GM19240 (cell line): ENCODE results near the gene RETN.
"Not testable (repeated sequence)": the region's sequence is repeated elsewhere in the genome, so short reads cannot be mapped to it uniquely, and the experiment has no call there.

Source experiments
- DNase-seq: peaks from one replicate; pipeline ENCODE4 v3.0.0; 2011; ENCODE audit warnings: low spot score; ENCODE audit not compliant: insufficient read length

The RETN gene

DNA sequence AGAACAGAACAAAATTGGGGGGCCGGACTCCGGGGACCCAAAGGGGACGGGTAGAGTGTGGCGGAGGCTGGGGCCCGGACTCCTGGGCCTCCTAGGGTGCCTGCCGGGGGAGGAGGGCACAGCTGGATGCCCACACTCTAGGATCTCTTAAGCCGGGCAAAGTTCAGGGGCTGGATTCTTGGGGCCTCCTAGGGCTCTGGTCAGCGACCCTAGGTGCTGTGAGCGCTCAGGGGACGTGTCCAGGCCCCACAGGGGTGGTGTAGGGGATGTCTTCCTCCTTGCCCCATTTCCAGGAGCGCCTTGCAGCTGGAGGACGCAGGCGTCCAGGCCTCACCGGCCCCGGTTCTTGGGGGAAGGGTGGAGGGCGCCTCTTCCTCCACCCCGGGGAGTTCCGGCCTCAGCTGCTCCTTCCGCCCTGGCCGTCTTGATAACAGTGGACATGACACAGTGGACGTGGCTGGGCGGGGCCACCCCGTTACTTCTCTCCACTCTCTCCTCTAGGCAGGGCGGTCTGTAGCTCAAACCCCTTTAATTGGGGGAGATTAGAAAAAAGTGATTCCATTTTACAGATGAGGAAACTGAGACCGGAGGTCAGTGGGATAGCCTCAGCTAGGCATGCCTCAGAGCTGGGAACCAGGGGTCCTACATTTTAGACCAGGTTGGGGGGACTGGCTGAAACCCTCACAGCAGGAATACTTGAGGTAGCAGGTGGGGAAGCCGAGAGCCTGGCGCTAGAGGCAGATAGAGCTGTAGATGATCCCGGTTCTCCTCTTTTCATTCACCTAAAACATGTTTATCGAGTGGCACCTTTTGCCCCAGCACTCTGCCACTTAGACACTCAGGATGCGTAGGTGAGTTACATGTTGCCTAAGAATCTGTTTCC is 31.2 kb upstream of the RETN start:
- DNase-seq: no peak

DNA sequence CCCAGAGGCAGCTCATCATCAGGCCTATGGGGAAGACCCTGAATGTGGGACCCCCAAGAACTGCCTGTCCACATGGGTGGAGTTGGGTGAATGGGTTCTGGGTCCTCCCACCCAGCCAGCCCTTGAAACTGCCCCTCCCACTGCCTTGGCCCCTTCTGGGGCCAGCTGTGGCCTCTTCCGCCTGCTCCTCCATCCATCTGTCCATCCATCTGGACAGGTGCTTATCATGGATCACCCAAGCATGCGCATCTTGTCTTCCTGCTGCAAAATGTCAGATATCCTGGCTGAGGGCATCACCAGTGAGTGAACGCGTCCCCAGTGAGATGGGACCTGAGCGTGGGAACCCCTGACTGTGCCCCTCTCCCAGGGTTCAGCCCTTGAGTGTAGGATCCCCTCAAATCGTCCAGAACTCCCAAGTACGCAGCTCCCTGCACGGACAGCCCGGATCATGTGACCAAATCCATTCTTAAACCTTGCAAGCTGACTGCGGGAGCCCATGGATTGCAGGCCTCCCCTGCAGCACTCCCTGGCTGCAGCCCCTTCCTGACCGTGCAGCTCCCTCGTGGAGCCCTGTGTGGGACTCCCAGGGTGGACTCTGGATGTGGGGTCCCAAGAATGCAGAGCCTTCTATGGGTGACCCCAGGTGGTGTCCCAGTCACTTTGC is 29.9 kb upstream of the RETN start:
- no peak for DNase-seq

DNA sequence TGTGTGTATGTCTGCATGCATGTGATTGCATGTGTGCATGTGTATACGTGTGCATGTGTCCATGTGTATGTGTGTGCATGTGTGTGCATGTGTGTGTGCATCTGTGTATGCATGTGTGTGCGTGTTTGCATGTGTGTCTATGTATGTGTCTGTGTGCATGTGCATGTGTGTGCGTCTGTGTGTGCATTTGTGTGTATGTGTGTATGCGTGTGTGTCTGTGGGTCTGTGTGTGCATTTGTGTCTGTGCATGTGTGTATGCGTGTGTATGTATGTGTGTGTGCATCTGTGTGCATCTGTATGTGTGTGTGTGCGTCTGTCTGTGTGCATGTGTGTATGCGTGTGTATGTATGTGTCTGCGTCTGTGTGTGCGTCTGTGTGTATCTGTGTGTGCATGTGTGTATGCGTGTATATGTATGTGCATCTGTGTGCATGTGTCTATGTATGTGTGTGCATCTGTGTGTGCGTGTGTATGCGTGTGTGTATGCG is 28.9 kb upstream of the RETN start:
- no peak for DNase-seq

DNA sequence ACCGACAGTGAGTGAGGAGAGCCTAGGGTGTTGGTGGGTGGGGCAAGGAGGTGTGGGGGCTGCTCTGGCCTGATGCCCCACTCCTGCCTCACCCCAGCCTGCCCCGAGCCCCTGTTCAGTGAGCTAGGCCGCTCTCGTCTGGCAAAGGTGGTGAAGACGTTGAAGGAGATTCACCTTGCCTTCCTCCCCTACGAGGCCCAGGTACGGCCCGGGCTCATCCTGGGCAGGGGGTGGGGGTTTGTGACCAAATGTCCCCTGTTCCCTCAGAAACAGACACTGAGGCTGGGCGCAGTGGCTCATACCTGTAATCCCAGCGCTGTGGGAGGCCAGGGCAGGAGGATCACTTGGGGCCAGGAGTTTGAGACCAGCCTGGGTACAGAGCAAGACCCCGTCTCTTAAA is 28.0 kb upstream of the RETN start:
- DNase-seq: no peak

DNA sequence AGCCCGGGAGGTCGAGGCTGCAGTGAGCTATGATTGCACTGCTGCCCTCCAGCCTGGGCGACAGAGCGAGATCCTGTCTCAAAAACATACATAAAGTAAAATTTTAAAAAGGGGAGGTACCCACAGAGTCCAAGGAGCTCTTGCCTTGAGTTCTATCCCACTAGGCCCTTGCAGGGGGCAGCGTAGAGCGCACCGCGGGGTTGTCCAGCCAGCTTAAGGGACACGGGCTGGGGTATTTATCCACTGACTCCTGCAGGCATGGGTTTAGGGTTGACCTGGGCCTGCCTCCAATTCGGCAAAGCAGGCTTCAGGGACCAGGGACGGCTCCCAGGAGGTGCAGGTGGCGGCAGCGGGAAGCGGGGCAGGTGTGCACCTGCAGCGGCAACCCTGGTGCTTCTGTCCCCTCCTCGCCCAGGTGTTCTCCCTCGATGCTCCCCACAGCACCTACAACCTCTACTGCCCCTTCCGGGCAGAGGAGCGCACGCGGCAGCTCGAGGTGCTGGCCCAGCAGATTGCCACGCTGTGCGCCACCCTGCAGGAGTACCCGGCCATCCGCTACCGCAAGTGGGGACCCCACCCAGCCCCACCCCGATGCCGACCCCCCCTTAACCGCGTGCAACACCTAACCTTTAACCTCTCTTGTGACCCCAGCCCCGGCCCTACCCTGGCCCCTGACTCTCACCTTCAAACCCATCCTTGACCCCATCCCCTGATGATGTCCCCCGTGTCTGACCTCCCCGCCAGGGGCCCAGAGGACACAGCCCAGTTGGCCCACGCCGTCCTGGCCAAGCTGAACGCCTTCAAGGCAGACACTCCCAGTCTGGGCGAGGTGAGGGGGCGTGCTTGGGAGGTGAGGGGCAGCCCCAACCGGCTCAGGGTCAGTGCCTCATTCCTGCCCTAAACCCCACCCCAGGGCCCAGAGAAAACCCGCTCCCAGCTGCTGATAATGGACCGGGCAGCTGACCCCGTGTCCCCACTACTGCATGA is 27.3 kb upstream of the RETN start:
- DNase-seq: no peak

DNA sequence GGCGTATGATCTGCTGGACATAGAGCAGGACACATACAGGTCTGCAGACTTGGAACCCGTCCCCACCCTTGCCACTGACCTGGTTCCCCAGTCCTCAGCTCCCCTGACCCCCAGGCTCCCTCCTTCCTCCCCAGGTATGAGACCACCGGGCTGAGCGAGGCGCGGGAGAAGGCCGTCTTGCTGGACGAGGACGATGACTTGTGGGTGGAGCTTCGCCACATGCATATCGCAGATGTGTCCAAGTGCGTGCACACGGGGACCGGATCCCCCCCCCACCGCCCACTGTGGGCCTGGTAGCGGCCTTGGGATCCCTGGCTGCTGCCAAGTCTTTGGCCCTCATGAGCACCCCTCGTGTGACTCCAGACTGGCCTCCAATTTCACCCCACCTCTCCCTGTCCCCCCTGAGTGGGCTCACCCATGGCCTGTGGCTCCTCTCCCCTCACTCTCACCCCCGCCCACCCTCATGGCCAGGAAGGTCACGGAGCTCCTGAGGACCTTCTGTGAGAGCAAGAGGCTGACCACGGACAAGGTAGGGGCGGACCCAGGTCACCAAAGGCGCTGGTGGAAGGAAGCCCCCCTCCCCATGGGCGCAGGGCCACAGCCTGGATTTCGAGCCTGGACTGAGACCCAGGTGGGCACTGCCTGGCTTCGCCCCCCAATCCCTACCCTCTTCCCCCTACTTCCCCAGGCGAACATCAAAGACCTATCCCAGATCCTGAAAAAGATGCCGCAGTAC is 26.4 kb upstream of the RETN start:
- DNase-seq: no peak

DNA sequence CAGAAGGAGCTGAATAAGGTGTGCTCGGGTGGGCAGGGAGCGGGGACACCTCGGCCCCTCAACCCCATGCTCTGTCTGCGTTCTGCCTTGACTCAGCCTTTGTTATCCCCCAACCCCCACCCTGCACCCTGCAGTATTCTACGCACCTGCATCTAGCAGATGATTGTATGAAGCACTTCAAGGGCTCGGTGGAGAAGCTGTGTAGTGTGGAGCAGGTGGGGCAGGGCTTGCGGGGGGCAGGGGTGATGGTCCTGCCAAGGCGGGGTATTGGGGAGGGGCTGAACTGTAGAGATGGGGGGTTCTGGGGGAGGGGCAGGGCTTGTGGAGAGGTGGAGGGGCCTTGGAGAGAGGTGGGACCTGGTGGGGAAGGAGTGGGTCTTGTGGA is 25.8 kb upstream of the RETN start:
- no peak for DNase-seq

DNA sequence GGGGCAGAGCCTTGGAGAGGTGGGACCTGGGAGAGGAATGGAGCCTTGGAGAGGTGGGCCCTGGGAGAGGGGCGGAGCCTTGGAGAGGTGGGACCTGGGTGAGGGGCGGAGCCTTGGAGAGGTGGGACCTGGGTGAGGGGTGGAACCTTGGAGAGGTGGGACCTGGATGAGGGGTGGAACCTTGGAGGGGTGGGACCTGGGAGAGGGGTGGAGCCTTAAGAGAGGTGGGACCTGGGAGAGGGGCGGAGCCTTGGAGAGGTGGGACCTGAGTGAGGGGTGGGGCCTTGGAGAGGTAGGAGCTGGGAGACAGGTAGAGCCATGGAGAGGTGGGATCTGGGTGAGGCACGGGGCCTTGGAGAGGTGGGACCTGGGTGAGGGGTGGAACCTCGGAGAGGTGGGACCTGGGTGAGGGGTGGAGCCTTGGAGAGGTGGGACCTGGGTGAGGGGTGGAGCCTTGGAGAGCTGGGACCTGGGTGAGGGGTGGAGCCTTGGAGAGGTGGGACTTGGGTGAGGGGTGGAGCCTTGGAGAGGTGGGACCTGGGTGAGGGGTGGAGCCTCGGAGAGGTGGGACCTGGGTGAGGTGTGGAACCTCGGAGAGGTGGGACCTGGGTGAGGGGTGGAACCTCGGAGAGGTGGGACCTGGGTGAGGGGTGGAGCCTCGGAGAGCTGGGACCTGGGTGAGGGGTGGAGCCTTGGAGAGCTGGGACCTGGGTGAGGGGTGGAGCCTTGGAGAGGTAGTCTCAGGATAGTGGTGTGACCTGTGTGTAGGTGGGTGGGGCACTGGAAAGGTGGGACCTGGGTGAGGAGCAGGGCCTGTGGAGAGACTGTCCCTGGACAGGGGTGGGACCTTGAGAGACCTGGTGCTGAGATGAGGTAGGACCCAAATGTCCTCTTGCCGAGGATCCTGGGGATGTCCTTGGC is 25.0 kb upstream of the RETN start:
- not testable (repeated sequence) for DNase-seq

DNA sequence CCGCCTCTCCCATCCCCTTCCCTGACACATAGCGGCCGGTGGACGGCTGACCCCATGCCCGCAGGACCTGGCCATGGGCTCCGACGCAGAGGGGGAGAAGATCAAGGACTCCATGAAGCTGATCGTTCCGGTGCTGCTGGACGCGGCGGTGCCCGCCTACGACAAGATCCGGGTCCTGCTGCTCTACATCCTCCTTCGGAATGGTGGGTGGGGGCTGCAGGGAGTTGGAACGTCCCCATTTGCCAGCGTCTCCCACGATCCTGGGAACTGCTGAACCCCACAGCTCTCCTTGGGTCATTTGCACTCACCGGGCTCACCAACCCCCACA is 24.3 kb upstream of the RETN start:
- no peak for DNase-seq

DNA sequence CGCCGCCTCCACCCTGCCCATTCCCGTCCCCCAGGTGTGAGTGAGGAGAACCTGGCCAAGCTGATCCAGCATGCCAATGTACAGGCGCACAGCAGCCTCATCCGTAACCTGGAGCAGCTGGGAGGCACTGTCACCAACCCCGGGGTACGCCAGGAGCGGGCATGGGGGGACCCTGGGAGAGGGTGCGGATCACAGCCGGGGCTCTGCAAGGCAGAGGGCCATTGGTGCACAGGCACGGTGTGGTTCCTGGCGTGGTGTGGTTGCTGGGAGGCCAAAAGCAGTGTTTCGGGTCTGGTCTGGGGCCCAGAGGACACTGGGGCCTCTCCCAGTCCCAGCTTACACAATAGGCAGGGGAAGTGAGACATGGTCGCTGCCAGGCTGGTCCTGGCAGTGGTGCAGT is 23.7 kb upstream of the RETN start:
- no peak for DNase-seq

DNA sequence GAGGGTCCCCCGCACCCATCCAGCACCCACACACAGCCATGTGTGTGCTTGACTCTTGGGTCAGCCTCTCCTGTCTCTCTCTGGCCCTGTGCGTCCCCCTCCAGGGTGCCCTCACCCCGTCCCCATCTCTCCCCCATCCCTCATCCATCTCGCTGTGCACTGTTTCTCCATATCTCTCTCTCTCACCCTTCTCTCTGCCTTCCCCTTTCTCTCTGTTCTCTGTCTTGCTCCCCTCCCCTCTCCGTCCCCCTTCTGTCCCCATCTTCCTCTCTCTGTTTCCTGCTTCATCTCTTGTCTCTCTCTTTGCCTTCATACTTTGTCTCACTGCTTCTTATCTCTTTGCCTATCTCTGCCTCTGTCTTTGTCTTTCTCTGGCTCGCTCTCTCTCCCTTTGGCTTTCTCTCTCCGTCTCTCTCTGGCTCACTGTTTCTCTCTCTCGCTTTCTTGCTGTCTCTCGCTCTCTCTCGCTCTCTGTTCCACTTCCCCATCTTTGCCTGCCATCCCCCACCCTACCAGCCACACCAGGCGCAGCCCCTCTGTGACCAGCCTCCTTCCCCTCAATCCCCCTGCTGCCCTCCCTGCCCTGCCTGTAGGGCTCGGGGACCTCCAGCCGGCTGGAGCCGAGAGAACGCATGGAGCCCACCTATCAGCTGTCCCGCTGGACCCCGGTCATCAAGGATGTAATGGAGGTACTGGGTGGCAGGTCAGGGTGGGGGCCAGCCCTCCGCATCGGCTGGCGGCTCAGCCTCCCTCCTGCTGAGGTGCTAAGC is 23.0 kb upstream of the RETN start:
- DNase-seq: no peak

DNA sequence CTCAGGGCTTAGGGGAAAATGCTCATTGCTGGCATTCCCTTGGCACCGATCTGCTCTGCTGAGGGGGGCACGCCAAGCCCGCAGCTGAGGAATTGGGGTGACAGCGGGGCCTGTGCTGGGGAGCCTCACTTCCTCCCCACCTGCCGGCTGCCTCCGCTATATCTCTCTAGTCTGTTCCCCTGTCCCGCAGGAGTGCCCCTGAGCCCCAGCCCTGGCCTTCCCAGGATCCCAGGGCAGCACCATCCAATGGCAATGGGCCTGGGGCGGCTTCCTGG is 22.5 kb upstream of the RETN start:
- DNase-seq: no peak

DNA sequence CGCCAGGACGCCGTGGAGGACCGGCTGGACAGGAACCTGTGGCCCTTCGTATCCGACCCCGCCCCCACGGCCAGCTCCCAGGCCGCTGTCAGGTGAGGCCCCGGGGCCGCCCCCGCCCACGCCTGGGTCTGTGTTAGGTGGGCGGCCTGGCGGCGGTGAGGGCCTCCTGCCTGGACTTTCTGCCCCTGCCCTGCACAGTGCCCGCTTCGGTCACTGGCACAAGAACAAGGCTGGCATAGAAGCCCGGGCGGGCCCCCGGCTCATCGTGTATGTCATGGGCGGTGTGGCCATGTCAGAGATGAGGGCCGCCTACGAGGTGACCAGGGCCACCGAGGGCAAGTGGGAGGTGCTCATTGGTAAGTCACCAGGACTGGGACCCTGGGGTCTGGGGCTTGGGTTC is 21.7 kb upstream of the RETN start:
- no peak for DNase-seq

DNA sequence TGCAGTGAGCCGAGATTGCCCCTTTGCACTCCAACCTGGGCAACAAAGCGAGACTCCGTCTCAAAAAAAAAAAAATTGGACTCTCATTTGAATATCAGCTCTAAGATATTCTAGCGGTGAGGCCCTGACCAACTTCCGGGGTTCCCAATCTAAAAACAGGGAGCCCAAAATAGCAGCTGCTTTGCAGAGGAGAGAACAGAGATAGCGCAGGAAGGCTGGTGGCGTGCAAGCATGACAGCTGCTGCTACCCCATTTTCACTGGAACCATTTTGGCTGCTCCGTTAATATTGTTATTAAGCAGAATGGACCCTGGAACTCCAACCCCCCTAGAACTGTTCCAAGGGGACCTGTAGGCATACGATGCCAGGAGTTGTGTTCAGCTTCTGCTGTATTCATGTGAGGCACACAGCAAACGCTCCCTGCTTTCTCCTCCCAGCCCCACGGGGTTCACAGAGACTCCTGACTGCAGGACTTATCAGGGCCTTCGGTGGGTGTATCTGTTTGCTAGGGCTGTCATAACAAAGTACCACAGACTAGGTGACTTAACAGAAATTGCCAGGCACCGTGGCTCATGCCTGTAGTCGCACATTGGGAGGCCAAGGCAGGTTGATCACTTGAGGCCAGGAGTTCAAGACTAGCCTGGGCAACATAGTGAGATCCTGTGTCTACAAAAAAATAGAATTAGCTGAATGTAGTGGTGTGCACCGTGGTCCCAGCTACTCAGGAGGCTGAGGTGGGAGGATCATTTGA is 20.4 kb upstream of the RETN start:
- DNase-seq: no peak

DNA sequence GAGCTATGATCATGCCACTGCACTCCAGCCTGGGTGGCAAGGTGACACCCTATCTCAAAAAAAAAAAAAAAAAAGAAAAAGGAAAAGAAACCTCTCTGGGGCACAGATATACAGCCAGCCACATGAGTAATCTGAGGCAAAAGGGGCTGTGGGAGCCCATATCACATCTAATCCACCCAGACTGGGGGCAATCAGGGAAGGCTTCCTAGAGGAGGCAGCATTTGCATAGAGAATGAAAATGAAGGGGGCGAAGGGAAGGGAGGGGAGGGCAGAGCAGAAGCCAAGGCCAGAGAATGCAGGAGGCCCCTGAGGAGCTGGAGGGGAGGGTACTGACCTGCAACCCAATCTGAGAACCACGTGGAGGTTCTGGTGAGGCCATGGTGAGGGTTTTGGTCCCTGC is 18.7 kb upstream of the RETN start:
- DNase-seq: no peak

DNA sequence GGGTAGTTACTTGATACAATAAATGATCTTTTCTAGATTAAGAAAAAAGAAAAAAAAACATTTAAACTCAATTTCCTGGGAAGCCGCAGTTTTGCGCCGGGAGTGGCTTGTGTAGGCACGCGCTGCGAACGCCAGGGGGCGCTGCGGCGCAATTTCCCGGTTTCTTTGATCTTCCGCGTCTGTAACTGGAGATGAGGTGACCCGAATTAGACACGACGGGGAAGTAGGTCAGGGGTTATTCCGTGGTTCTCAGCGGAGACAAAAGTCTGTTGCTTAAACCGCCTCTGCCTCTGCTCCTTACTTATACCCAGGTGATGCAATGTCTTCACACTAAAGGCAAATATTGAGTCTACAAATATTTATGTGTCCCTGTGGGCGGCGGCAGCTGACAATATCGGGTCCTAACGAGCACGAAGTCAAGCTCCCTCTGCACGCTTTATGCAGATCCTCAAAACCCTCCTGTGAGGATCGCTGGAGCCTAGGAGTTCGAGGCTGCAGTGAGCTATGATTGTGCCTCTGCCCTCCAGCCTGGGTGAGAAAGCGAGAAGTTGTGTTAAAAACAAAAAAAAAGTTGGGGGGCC is 16.7 kb upstream of the RETN start:
- peak; percentile 87 for DNase-seq

DNA sequence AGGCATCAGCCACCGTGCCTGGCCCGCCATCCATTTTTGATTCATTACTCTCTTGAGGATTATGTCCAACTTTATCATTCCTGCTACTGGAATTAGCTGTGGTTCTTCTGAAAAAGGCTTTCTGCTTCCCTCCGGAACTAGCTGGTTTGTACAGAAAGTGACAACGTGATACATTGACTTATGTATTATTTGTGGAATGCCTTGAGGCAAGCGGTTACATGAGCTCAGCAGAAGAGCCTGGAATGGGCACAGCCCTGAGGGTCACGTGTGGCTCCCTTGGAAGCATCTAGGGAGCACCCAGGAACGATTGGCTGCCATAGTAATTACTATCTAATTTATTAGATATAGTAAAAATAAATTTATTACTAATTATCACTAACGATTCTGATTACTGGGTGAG is 14.4 kb upstream of the RETN start:
- DNase-seq: no peak

DNA sequence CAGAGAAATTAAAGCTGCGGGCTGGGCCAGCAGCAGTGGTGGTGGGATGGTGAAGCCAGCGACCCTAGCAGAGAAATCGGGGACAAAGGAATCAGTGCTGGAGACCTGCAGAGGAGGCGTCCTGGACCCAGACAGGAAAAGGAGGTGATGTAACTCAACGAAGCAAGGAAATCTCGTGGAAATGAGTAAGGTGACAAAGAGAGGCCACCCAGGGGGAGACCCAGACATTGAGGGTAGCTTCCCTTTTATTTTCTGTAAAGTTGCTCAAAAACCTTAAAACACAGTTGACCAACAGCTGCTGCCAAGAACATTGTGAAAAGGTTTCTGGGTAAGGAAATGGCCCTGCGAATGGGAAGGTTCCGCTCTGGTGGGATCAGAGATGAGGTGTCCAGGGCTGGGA is 13.3 kb upstream of the RETN start:
- no peak for DNase-seq
